CD4-positive, alpha-beta T cell treated with Interferon gamma for 1 hour (primary cell): Measurements from ENCODE around the gene JKAMP.

Experiments used
- DNase-seq: peaks from one replicate; pipeline ENCODE4 v3.0.0-alpha.2; 2020

The JKAMP gene

DNA sequence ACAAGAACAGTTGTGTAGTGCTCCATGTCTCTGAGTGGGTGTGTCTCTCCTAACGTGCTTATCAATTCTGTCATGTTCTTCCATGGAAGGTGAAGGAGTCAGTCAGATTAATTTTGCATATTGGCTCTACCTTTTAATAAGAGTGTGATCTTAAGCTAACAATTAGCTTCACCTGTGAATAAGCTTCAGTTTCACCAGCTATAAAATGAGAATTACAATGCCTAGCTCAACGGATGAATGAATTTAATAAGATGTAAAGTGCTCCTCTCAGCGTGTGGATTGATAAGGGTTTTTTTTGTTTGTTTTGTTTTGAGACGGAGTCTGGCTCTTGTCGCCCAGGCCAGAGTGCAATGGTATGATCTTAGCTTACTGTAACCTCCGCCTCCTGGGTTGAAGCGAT lies 59.6 kb downstream of the JKAMP start:
- DNase-seq, result no peak

DNA sequence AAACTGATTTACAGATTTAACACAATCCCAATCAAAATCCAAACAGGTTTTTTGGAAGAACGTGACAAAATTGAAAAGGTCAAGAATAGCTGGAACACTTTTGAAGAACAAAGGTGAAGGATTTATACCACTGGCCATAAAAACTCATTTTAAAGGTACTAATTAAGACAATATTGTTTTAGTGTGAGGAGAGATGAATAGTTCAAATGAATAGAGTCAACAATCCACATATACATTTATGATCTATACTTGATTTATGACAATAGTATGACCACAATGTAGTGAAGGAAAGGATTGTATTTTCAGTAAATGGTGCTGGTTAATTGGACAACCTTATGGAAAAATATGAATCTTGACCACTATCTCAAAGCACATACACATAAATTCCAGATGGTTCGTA lies 63.0 kb downstream of the JKAMP start:
- DNase-seq, result no peak
